Skeletal muscle satellite cell (primary cell): ENCODE results near the gene TRERF1.

Experiments
- H3K27me3 ChIP-seq: 2 replicates; pipeline ENCODE4 v1.7.0; 2013; ENCODE audit warnings: low read length; ENCODE audit not compliant: control insufficient read depth, insufficient read depth
- H3K36me3 ChIP-seq: 2 replicates; pipeline ENCODE4 v1.7.0; 2013; ENCODE audit warnings: mild to moderate bottlenecking, control low read depth, low read length; ENCODE audit not compliant: insufficient read depth
- H3K4me1 ChIP-seq: 2 replicates; pipeline ENCODE4 v1.7.0; 2013; ENCODE audit warnings: low read length; ENCODE audit not compliant: control insufficient read depth, insufficient read depth
- H3K4me2 ChIP-seq: 2 replicates; pipeline ENCODE4 v1.7.0; 2013; ENCODE audit warnings: mild to moderate bottlenecking, low read length
- H3K4me3 ChIP-seq: 2 replicates; pipeline ENCODE4 v1.7.0; 2013; ENCODE audit warnings: low read length
- H3K9ac ChIP-seq: 2 replicates; pipeline ENCODE4 v1.7.0; 2013; ENCODE audit warnings: mild to moderate bottlenecking, low read depth, low read length, moderate library complexity
- H3K9me3 ChIP-seq: replicated peaks from 2 replicates; pipeline ENCODE4 v1.7.0; 2013; ENCODE audit warnings: mild to moderate bottlenecking, control low read depth, low read length

The TRERF1 gene

GRCh38 chr6:42292004-42292740, 159.6 kb downstream of the TRERF1 start:
- no peak overlapping the region for H3K4me2 ChIP-seq
- no peak overlapping the region for H3K4me3 ChIP-seq
- no peaks in the 10 kb centered on the region for H3K36me3 ChIP-seq
- H3K4me1 ChIP-seq: peaks cover 27% of the 10 kb centered on the region
- no peaks in the 10 kb centered on the region for H3K9me3 ChIP-seq
- no peak overlapping the region for H3K9ac ChIP-seq
- H3K27me3 ChIP-seq: no peaks in the 10 kb centered on the region

- H3K4me2 ChIP-seq: no peak overlapping the region
- no peaks in the 10 kb centered on the region for H3K36me3 ChIP-seq
- no peak overlapping the region for H3K4me3 ChIP-seq
- H3K27me3 ChIP-seq: no peaks in the 10 kb centered on the region
- H3K9ac ChIP-seq: no peak overlapping the region
- no peaks in the 10 kb centered on the region for H3K9me3 ChIP-seq
- H3K4me1 ChIP-seq: peaks cover 9% of the 10 kb centered on the region
These were observed 164.0 kb downstream of the TRERF1 start for GRCh38 chr6:42287756-42288155.

- no peak overlapping the region for H3K9ac ChIP-seq
- no peak overlapping the region for H3K4me2 ChIP-seq
- no peaks in the 10 kb centered on the region for H3K36me3 ChIP-seq
- H3K9me3 ChIP-seq: no peaks in the 10 kb centered on the region
- H3K27me3 ChIP-seq: no peaks in the 10 kb centered on the region
- H3K4me3 ChIP-seq: no peak overlapping the region
- peaks cover 21% of the 10 kb centered on the region for H3K4me1 ChIP-seq
These were observed 170.2 kb downstream of the TRERF1 start for GRCh38 chr6:42281570-42281969.

DNA sequence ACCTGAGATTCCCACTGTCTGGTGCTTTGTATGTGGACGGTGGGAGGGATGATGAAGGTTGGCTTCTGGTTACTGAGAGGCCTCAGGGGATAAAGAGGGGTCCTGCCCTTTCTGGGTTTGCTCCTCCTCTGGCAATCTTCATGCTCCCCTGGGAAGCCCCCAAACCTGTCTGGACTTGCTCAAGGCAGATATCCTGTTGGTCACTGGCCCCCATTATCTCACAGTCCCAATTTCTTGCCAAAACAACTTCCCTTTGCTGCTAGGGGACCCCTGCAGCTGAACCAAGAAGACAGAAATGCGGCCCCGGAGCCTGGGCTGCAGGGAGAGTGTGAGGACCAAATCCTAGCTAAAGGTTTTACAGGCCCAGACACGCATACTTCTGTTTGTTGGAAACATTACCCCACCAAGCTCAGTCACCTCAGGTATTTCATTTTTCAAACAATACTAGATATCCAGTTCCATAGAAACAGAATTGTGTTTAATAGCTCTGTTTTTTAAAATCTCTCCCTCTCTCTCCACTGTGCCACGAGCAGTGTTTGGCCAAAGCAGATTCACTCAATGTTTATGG, 170.7 kb downstream of the TRERF1 start:
- no peak overlapping the region for H3K4me2 ChIP-seq
- H3K4me3 ChIP-seq: no peak overlapping the region
- no peak overlapping the region for H3K9ac ChIP-seq
- peaks cover 21% of the 10 kb centered on the region for H3K4me1 ChIP-seq
- no peaks in the 10 kb centered on the region for H3K27me3 ChIP-seq
- H3K9me3 ChIP-seq: no peaks in the 10 kb centered on the region
- no peaks in the 10 kb centered on the region for H3K36me3 ChIP-seq

GRCh38 chr6:42279966-42280629, 171.6 kb downstream of the TRERF1 start:
- Histone ChIP-seq H3K36me3 (no peaks in the 10 kb centered on the region), H3K4me1 (peaks cover 21% of the 10 kb centered on the region), H3K9ac (no peak overlapping the region), H3K9me3 (no peaks in the 10 kb centered on the region), H3K27me3 (no peaks in the 10 kb centered on the region), H3K4me3 (no peak overlapping the region), H3K4me2 (no peak overlapping the region)

- H3K4me3 ChIP-seq: peak overlapping the region; percentile 3
- H3K27me3 ChIP-seq: no peaks in the 10 kb centered on the region
- H3K36me3 ChIP-seq: no peaks in the 10 kb centered on the region
- H3K9me3 ChIP-seq: no peaks in the 10 kb centered on the region
- peak overlapping the region; percentile 22 for H3K4me2 ChIP-seq
- peaks cover 21% of the 10 kb centered on the region for H3K4me1 ChIP-seq
- no peak overlapping the region for H3K9ac ChIP-seq
These were observed 172.5 kb downstream of the TRERF1 start for GRCh38 chr6:42279144-42279781.

- Histone ChIP-seq H3K9me3 (no peaks in the 10 kb centered on the region), H3K4me3 (no peak overlapping the region), H3K36me3 (no peaks in the 10 kb centered on the region), H3K9ac (no peak overlapping the region), H3K27me3 (no peaks in the 10 kb centered on the region), H3K4me2 (no peak overlapping the region), H3K4me1 (peaks cover 21% of the 10 kb centered on the region)
These were observed 173.4 kb downstream of the TRERF1 start for GRCh38 chr6:42278131-42278853.

DNA sequence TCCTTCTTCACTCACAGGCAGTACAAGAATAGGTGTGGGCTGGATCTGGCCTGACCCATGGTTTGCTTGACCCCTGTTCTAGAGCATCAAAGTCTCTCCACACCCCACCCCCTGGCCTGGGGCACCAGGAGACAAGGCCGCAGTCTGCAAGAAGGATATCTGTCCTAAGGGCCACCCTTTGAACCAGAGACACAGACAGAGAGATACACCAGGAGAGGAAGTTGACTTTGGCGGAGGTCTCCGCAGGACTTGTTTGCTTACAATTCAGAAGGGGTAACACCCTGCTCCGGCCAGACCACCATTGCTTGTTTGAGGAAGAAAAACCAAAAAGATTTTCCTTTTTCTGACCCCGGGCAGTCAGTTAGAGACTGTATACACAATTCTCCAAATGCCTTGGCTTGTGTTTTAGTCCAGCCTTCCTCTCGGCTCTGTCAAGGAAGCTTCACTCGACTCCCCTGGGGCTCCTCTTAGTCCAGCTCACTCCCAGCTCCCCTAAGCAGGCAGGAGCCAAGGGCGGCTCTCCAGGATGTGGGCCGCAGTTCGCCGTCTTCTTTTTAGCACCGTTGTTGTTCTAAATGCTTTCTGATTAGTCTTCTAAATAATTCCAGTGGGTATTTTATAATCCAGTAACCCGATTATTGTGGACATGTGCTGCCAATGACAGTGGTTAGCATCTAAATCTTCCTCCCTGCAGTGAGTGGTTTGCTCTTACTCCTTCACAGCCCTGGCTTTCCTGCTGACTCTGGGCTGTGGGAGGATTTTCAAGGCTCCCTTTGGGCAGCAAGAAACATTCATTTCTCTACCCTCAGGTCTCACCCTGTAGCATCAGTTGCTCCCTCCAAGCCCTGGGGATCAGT, 175.5 kb downstream of the TRERF1 start:
- no peaks in the 10 kb centered on the region for H3K9me3 ChIP-seq
- H3K9ac ChIP-seq: no peak overlapping the region
- no peak overlapping the region for H3K4me3 ChIP-seq
- no peak overlapping the region for H3K4me2 ChIP-seq
- no peaks in the 10 kb centered on the region for H3K27me3 ChIP-seq
- H3K4me1 ChIP-seq: peaks cover 21% of the 10 kb centered on the region
- H3K36me3 ChIP-seq: no peaks in the 10 kb centered on the region

GRCh38 chr6:42275376-42276033, 176.2 kb downstream of the TRERF1 start:
- Histone ChIP-seq H3K36me3 (no peaks in the 10 kb centered on the region), H3K9ac (no peak overlapping the region), H3K4me2 (no peak overlapping the region), H3K4me1 (peaks cover 19% of the 10 kb centered on the region), H3K9me3 (no peaks in the 10 kb centered on the region), H3K27me3 (no peaks in the 10 kb centered on the region), H3K4me3 (no peak overlapping the region)

DNA sequence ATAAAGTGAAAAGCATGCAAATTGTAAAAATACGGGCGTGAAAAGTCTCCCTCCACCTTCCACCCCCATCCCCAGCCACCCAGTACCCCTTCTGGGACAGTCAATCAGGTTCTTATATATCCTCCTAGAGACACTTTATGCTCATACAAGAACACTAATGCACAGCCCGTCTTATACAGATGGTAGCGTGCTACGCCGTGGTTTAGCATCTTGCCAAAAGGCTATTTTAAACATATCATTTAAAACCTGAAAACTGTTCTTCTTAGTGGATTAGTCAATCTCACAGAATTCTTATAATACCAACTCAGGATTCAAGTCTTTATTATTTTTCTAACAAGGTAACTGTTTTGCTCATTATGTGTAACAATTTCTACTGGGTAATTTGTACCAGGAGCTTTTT, 176.8 kb downstream of the TRERF1 start:
- no peak overlapping the region for H3K4me2 ChIP-seq
- no peak overlapping the region for H3K9ac ChIP-seq
- no peaks in the 10 kb centered on the region for H3K27me3 ChIP-seq
- H3K36me3 ChIP-seq: no peaks in the 10 kb centered on the region
- peaks cover 13% of the 10 kb centered on the region for H3K4me1 ChIP-seq
- H3K9me3 ChIP-seq: no peaks in the 10 kb centered on the region
- H3K4me3 ChIP-seq: no peak overlapping the region
